MCF 10A (cell line): ENCODE measurements around the gene LMNTD1. TPM values are rescaled to one million over a fixed set of nuclear protein-coding genes. Genes with fewer than 3 reads are reported as not detected.
A peak's percentile ranks its signal among the peaks of the same experiment; 100 is the strongest.

ENCODE experiments used
- BruUV-seq: library from RNA; stranded (reverse); fragments of 400-500 nt; replicated peaks from 2 replicates; lab custom pipeline; 2021; lab: Mats Ljungman, UMichigan
- CTCF ChIA-PET: fragments of 300-600 bp; sonication (Branson Sonifier 250); formaldehyde crosslinking; extraction: SDS; loops from one replicate; lab custom pipeline; 2021; ENCODE audit warnings: antibody characterized with exemption, inconsistent platforms; lab: Yijun Ruan, JAX
- POLR2A ChIA-PET: fragments of 300-600, 350-650 bp; sonication (Branson Sonifier 250); formaldehyde crosslinking; extraction: SDS; loops from one replicate; lab custom pipeline; 2020; ENCODE audit warnings: antibody characterized with exemption, inconsistent platforms; lab: Yijun Ruan, JAX
- DNase-seq: peaks from one replicate; pipeline ENCODE4 v3.0.0-alpha.2; 2018; ENCODE audit not compliant: unreplicated experiment
- H3K27ac Mint-ChIP-seq: one replicate; pipeline ENCODE4 v1.8.0; 2022; ENCODE audit warnings: mild to moderate bottlenecking, low read depth, mixed read lengths; ENCODE audit not compliant: unreplicated experiment
- H3K27me3 Mint-ChIP-seq: one replicate; pipeline ENCODE4 v1.8.0; 2022; ENCODE audit warnings: mixed read lengths; ENCODE audit not compliant: insufficient read depth, unreplicated experiment
- H3K36me3 Mint-ChIP-seq: one replicate; pipeline ENCODE4 v1.8.0; 2022; ENCODE audit warnings: mild to moderate bottlenecking, moderate library complexity, mixed read lengths; ENCODE audit not compliant: insufficient read depth, unreplicated experiment
- H3K4me1 Mint-ChIP-seq: one replicate; pipeline ENCODE4 v1.8.0; 2022; ENCODE audit warnings: mixed read lengths; ENCODE audit not compliant: insufficient read depth, unreplicated experiment
- H3K4me3 Mint-ChIP-seq: one replicate; pipeline ENCODE4 v1.8.0; 2022; ENCODE audit warnings: mild to moderate bottlenecking, moderate library complexity, mixed read lengths; ENCODE audit not compliant: unreplicated experiment
- H3K9me3 Mint-ChIP-seq: one replicate; pipeline ENCODE4 v1.8.0; 2022; ENCODE audit warnings: mixed read lengths; ENCODE audit not compliant: unreplicated experiment
- intact Hi-C: fragments of 100-400 bp; cut with micrococcal nuclease; formaldehyde crosslinking; loops from 2 replicates; pipeline ENCODE4 v1.14.1; 2022
- total RNA-seq: library from RNA; stranded (reverse); gene quantifications from 2 replicates; pipeline ENCODE4 v1.2.3, GENCODE V29; 2022
- TF ChIP-seq, protein P1 (sequence below): fragments of 200-600 bp; IDR thresholded peaks from one replicate; pipeline ENCODE4 v1.8.0; 2022; ENCODE audit warnings: antibody characterized with exemption, mild to moderate bottlenecking; ENCODE audit not compliant: unreplicated experiment

LMNTD1 gene
- total RNA-seq, 1 experiment from 2014 or later = not detected

DNA sequence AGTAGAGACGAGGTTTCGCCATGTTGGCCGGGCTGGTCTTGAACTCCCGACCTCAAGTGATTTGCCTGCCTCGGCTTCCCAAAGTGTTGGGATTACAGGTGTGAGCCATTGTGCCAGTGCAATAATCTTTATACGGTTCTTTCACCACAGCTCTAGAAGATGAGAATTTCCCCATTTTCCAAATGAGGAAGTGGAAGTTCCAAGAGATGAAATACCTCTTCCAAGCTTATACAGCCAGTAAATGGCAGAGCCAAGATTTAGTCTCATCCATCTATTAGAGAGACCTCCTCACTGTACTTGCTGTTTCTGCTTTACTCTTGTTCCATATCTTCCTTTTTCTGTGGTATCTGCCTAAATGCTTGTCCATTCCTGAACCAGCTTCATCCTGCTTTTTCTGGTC lies 3.1 kb upstream of the LMNTD1 start:
- intact Hi-C loops = loop anchor here (5.0 kb wide), 1 partner anchor 119 kb away; no protein-coding TSS in a partner anchor
- TF ChIP-seq, protein P1, sequence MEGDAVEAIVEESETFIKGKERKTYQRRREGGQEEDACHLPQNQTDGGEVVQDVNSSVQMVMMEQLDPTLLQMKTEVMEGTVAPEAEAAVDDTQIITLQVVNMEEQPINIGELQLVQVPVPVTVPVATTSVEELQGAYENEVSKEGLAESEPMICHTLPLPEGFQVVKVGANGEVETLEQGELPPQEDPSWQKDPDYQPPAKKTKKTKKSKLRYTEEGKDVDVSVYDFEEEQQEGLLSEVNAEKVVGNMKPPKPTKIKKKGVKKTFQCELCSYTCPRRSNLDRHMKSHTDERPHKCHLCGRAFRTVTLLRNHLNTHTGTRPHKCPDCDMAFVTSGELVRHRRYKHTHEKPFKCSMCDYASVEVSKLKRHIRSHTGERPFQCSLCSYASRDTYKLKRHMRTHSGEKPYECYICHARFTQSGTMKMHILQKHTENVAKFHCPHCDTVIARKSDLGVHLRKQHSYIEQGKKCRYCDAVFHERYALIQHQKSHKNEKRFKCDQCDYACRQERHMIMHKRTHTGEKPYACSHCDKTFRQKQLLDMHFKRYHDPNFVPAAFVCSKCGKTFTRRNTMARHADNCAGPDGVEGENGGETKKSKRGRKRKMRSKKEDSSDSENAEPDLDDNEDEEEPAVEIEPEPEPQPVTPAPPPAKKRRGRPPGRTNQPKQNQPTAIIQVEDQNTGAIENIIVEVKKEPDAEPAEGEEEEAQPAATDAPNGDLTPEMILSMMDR = no peak
- BruUV-seq = no TSS peak
- Mint-ChIP-seq H3K36me3 (no peaks in the 10 kb centered on the region), H3K27me3 (no peaks in the 10 kb centered on the region), H3K4me1 (peaks cover 15% of the 10 kb centered on the region), H3K4me3 (no peak overlapping the region), H3K9me3 (no peaks in the 10 kb centered on the region), H3K27ac (no peak overlapping the region)
- POLR2A ChIA-PET = no interaction called here
- no peak for DNase-seq
- CTCF ChIA-PET = interaction anchor here (0.6 kb wide), 1 partner anchor 475 kb away, joined by 3 read pairs; no protein-coding TSS in a partner anchor

GRCh38 chr12:25552681-25553080 lies 402 bp downstream of the LMNTD1 start:
- Mint-ChIP-seq H3K27ac (no peak overlapping the region), H3K4me3 (no peak overlapping the region), H3K27me3 (no peaks in the 10 kb centered on the region), H3K36me3 (no peaks in the 10 kb centered on the region), H3K4me1 (peaks cover 14% of the 10 kb centered on the region), H3K9me3 (no peaks in the 10 kb centered on the region)
- TF ChIP-seq, protein P1 = no peak
- no TSS peak for BruUV-seq
- POLR2A ChIA-PET = interaction anchor here (0.7 kb wide), 1 partner anchor 95 kb away, joined by 3 read pairs; no protein-coding TSS in a partner anchor
- CTCF ChIA-PET = interaction anchor here (0.7 kb wide), 1 partner anchor 117 kb away, joined by 3 read pairs; no protein-coding TSS in a partner anchor
- intact Hi-C loops = no loop called here
- no peak for DNase-seq

DNA sequence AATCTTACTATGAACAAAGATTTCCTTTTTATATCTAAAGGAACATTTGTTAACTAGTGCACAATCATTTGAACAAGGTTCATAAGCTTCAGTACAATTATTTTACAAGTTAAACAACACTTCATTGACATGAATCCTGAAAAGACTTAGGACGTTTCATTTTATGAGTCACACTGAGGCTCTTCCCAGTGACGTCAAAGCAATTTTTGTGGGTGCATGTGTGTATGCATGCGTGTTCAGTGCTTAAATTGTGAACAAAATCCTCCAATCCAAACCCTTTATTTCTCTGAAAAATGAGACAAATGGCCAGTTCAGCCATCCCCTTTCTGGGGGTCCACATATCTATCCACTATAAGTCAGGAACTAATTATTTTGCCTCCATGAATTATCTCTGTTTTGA lies 2.9 kb downstream of the LMNTD1 start:
- CTCF ChIA-PET = interaction anchor here (0.6 kb wide), 1 partner anchor 322 kb away, joined by 3 read pairs; no protein-coding TSS in a partner anchor

GRCh38 chr12:25549120-25549519 lies 4.0 kb downstream of the LMNTD1 start:
- Mint-ChIP-seq H3K9me3 (peaks cover 8% of the 10 kb centered on the region), H3K36me3 (no peaks in the 10 kb centered on the region), H3K4me3 (no peak overlapping the region), H3K27me3 (no peaks in the 10 kb centered on the region), H3K27ac (no peak overlapping the region), H3K4me1 (peaks cover 14% of the 10 kb centered on the region)
- TF ChIP-seq, protein P1 = no peak
- intact Hi-C loops = no loop called here
- ChIA-PET CTCF (no interaction called here), POLR2A (interaction anchor here (1.1 kb wide), 1 partner anchor 37 kb away, joined by 4 read pairs; no protein-coding TSS in a partner anchor)
- no TSS peak for BruUV-seq
- DNase-seq = no peak

More for the DNA sequence above, 2.9 kb downstream of the LMNTD1 start:
- TF ChIP-seq, protein P1 = no peak
- Mint-ChIP-seq H3K4me3 (no peak overlapping the region), H3K27me3 (no peaks in the 10 kb centered on the region), H3K27ac (peak overlapping the region; percentile 70), H3K9me3 (peaks cover 4% of the 10 kb centered on the region), H3K4me1 (peaks cover 14% of the 10 kb centered on the region), H3K36me3 (no peaks in the 10 kb centered on the region)
- intact Hi-C loops = no loop called here
- DNase-seq = peak; percentile 65
- POLR2A ChIA-PET = interaction anchor here (0.6 to 1.1 kb wide), 3 partner anchors 16 to 1069 kb away, joined by 3 to 4 read pairs (median 3); no protein-coding TSS in a partner anchor
- BruUV-seq = no TSS peak
